ENCODE results near the gene TBR1.

The TBR1 gene

DNA sequence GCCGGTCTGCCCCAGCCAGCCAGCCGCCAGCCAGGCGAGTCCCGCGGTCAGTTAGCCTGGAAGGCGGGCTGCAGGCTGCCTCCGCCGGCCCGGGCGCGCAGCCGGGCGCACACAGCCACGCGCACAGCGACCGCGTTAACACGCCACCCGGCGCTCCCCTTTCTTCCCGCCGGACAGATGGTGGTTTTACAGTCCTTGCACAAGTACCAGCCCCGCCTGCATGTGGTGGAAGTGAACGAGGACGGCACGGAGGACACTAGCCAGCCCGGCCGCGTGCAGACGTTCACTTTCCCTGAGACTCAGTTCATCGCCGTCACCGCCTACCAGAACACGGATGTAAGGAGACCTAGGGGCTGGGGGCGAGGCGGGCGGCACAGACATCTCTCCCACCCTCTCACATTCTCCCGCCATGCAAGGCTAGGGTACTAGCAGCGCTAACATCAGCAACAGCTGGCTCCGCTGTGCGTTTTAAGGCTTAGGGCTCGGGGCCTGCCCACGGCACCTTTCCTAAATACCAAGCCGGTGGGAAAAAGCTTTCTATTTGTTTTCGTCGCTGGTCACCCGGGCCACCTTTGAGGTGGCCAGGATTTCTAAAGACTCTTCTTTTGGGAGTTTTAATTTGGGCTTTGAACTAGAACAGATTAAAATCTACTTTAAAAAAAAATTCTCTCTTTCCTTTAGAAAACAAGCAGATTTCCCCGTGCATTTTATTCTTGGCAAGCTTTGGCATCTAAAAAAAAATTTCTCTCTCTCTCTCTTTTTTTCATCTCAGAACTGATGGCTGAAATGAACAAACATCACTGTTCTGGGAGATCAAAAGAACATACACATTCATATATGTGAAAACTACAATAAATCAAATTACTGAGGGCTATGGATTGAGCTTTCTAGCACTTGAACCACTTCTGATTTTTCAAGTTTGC is 2.9 kb downstream of the TBR1 start:
- TF ChIP-seq, protein P1, sequence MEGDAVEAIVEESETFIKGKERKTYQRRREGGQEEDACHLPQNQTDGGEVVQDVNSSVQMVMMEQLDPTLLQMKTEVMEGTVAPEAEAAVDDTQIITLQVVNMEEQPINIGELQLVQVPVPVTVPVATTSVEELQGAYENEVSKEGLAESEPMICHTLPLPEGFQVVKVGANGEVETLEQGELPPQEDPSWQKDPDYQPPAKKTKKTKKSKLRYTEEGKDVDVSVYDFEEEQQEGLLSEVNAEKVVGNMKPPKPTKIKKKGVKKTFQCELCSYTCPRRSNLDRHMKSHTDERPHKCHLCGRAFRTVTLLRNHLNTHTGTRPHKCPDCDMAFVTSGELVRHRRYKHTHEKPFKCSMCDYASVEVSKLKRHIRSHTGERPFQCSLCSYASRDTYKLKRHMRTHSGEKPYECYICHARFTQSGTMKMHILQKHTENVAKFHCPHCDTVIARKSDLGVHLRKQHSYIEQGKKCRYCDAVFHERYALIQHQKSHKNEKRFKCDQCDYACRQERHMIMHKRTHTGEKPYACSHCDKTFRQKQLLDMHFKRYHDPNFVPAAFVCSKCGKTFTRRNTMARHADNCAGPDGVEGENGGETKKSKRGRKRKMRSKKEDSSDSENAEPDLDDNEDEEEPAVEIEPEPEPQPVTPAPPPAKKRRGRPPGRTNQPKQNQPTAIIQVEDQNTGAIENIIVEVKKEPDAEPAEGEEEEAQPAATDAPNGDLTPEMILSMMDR (IDR thresholded peaks at IDR 0.05; ENCODE audit: control insufficient read depth, extremely low read depth, insufficient read depth), result no peak
- H3K4me3 ChIP-seq (ENCODE audit: low read depth, low read length), result no peak overlapping the region
- no peak for DNase-seq (ENCODE audit: low read depth)

DNA sequence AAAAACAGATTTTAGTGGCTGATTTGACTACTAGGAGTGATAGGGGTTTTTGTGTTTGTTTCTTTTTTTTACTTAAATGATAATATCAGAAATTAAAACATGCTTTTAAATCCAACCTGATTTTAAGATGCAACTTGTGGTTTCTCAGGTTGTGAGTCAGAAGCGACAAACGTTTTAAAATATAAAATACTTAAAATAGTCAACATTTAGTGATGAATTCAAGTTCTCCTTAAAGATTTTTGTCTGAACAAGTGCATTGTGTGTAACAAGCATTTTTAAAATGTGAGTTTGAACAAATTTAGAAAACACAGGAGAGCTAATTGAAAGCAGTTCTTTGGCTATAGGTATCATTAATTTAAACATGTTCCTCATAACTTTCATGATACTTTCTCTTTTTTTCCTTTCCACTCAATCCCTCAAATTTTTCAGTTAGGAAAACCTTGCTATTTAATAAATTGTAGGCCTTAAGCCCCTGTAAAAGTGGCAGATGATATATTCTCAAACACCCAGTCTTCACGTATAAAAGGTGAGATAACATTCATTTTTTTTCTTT is 3.6 kb downstream of the TBR1 start:
- TF ChIP-seq, protein P1 (IDR thresholded peaks at IDR 0.05; ENCODE audit: control insufficient read depth, extremely low read depth, insufficient read depth), result no peak
- DNase-seq (ENCODE audit: low read depth), result no peak
- H3K4me3 ChIP-seq (ENCODE audit: low read depth, low read length), result no peak overlapping the region

DNA sequence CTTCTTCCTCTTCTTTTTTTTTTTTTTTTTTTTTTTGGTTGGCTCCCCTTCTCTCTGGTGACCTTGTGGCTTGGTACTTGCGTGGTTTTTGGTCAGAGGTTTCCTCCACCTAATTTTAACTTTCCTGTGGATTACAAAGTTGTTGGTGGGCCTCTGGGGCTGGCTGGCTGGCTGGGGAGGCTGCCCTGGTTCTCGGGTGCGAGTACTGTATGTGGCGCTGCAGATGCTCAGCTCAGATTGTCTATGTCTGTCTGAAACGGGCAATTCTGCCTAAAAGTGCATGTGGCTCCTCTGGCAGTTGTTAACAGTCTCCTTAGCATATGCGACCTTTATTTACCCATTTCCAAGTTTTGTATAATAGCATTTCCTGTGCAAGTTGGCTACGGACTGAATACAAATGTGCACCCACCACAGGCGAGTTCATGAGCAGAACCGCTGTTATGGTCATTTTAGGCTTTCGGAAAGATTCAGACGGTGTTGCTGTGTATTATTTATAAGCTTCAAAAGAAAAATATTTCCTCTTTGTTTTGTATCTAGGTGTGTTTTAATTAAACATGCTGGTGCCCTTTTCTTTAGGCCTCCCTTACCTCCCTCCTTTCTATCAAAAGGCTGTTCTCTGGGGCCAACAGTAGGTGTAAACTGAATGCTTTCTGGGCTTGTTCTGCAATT is 4.4 kb downstream of the TBR1 start:
- TF ChIP-seq, protein P1 (IDR thresholded peaks at IDR 0.05; ENCODE audit: control insufficient read depth, extremely low read depth, insufficient read depth), result no peak
- DNase-seq (ENCODE audit: low read depth), result no peak
- H3K4me3 ChIP-seq (ENCODE audit: low read depth, low read length), result no peak overlapping the region

DNA sequence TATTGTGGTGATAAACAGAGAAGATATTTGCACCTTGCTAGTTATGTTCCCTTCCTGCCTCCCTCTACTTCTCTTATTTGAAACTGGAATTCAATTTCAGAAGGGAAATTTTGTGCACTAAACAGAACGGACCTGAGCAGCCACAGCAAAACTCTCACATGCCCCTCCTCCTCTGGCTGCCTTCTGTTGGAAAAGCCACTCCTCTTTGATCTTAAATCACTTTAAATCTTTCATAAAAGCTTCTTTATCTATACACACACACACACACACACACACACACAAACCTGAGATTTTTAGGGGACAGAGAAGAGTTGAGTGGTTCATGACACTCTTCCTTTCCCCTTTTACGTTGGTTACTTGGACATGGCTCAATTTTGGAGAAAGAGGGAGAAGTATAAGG is 5.6 kb downstream of the TBR1 start:
- TF ChIP-seq, protein P1 (IDR thresholded peaks at IDR 0.05; ENCODE audit: control insufficient read depth, extremely low read depth, insufficient read depth), result no peak
- DNase-seq (ENCODE audit: low read depth), result no peak
- no peak overlapping the region for H3K4me3 ChIP-seq (ENCODE audit: low read depth, low read length)

DNA sequence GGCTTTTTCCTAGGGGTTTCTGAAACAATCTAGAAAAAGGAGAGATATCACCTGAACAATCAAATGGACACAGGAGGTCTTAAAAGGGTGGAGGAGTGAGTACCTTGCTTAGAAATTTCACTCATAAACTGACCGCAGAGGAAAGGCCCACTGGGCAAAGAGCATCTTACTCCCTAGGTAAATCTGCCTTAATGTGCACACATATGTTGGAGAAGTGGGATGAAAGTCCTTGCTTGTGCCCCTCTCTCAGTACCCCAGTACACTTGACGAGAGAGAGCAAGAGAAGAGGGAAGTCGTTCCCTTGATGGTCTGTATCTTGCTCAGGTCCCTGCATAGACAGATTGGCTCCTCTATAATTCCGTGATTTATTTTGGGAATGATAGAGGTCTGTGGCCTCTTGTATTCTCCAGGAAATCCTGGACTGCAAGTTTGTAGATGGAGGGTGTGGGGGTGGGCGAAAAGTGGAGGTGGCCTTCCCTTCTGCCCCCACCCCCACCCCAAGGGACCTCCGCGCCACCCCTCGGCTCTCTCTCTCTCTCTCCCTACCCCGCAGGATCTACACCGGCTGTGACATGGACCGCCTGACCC is 6.8 kb downstream of the TBR1 start:
- TF ChIP-seq, protein P1 (IDR thresholded peaks at IDR 0.05; ENCODE audit: control insufficient read depth, extremely low read depth, insufficient read depth), result no peak
- DNase-seq (ENCODE audit: low read depth), result no peak
- no peak overlapping the region for H3K4me3 ChIP-seq (ENCODE audit: low read depth, low read length)

DNA sequence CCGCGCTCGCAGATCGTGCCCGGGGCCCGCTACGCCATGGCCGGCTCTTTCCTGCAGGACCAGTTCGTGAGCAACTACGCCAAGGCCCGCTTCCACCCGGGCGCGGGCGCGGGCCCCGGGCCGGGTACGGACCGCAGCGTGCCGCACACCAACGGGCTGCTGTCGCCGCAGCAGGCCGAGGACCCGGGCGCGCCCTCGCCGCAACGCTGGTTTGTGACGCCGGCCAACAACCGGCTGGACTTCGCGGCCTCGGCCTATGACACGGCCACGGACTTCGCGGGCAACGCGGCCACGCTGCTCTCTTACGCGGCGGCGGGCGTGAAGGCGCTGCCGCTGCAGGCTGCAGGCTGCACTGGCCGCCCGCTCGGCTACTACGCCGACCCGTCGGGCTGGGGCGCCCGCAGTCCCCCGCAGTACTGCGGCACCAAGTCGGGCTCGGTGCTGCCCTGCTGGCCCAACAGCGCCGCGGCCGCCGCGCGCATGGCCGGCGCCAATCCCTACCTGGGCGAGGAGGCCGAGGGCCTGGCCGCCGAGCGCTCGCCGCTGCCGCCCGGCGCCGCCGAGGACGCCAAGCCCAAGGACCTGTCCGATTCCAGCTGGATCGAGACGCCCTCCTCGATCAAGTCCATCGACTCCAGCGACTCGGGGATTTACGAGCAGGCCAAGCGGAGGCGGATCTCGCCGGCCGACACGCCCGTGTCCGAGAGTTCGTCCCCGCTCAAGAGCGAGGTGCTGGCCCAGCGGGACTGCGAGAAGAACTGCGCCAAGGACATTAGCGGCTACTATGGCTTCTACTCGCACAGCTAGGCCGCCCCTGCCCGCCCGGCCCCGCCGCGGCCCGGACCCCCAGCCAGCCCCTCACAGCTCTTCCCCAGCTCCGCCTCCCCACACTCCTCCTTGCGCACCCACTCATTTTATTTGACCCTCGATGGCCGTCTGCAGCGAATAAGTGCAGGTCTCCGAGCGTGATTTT is 7.6 kb downstream of the TBR1 start:
- TF ChIP-seq, protein P1 (IDR thresholded peaks at IDR 0.05; ENCODE audit: control insufficient read depth, extremely low read depth, insufficient read depth), result no peak
- H3K4me3 ChIP-seq (ENCODE audit: low read depth, low read length), result no peak overlapping the region
- no peak for DNase-seq (ENCODE audit: low read depth)

All from LNCaP clone FGC (cell line).